NT2/D1 (cell line): Measurements from ENCODE around the gene ASB18.

Experiments used
- SUZ12 ChIP-seq: IDR thresholded peaks from 2 replicates; pipeline ENCODE4 v1.6.1; 2011; ENCODE audit not compliant: insufficient read length, insufficient read depth; ENCODE audit errors: extremely low read depth
- YY1 ChIP-seq: IDR thresholded peaks from 2 replicates; pipeline ENCODE4 v1.6.1; 2011; ENCODE audit not compliant: insufficient read length, insufficient read depth
- ZNF274 ChIP-seq: IDR thresholded peaks from 2 replicates; pipeline ENCODE4 v1.6.1; 2011; ENCODE audit warnings: mild to moderate bottlenecking, low read depth, low read length

GRCh38 chr2:236287656-236288055 is 23.4 kb upstream of the ASB18 start:
- TF ChIP-seq SUZ12: no peak
- no peak for TF ChIP-seq YY1
- TF ChIP-seq ZNF274: no peak
